GM12865 (cell line): ENCODE data around the gene C10orf143.

Experiments
- DNase-seq: peaks from one replicate; pipeline ENCODE4 v3.0.0; 2010; ENCODE audit warnings: low read depth
- H3K4me3 ChIP-seq: 2 replicates; pipeline ENCODE4 v1.5.1; 2011; ENCODE audit warnings: mild to moderate bottlenecking, low read depth, low read length, control low read depth
- CTCF ChIP-seq: IDR thresholded peaks from 2 replicates; pipeline ENCODE4 v1.5.1; 2011; ENCODE audit warnings: low read length, control low read depth, low read depth, inconsistent platforms; ENCODE audit not compliant: insufficient read depth; ENCODE audit errors: missing control alignments

The C10orf143 gene

GRCh38 chr10:130015075-130015695 is 95.4 kb downstream of the C10orf143 start:
- no peak overlapping the region for H3K4me3 ChIP-seq
- DNase-seq, result no peak
- TF ChIP-seq CTCF, result no peak

GRCh38 chr10:130014263-130015074 is 96.2 kb downstream of the C10orf143 start:
- no peak for DNase-seq
- TF ChIP-seq CTCF, result no peak
- no peak overlapping the region for H3K4me3 ChIP-seq
